HG03521 (cell line): ENCODE data around the gene CD302.
"Not testable (repeated sequence)": the region's sequence is repeated elsewhere in the genome, so short reads cannot be mapped to it uniquely, and the experiment has no call there.

ENCODE experiments used
- ATAC-seq: cut with Tn5 transposase; IDR thresholded peaks from one replicate; pipeline ENCODE4 v1.9.1; 2021; ENCODE audit warnings: mild to moderate bottlenecking, moderate library complexity; ENCODE audit not compliant: unreplicated experiment

Gene CD302

GRCh38 chr2:159755014-159755413, 43.0 kb downstream of the CD302 start:
- ATAC-seq: no peak

GRCh38 chr2:159753797-159754196, 44.2 kb downstream of the CD302 start:
- ATAC-seq: no peak

GRCh38 chr2:159750873-159751272, 47.1 kb downstream of the CD302 start:
- no peak for ATAC-seq

- ATAC-seq: no peak
These were observed 49.9 kb downstream of the CD302 start for GRCh38 chr2:159748089-159748488.

- ATAC-seq: not testable (repeated sequence)
These were observed 52.8 kb downstream of the CD302 start for GRCh38 chr2:159745237-159745636.

- ATAC-seq: no peak
These were observed 53.6 kb downstream of the CD302 start for GRCh38 chr2:159744363-159744762.

- no peak for ATAC-seq
These were observed 55.2 kb downstream of the CD302 start for GRCh38 chr2:159742846-159743245.

GRCh38 chr2:159738509-159739390, 59.3 kb downstream of the CD302 start:
- ATAC-seq: no peak

GRCh38 chr2:159737917-159738296, 60.1 kb downstream of the CD302 start:
- no peak for ATAC-seq

- ATAC-seq: no peak
These were observed 60.6 kb downstream of the CD302 start for GRCh38 chr2:159737292-159737916.

GRCh38 chr2:159736048-159736447, 62.0 kb downstream of the CD302 start:
- ATAC-seq: no peak

GRCh38 chr2:159735648-159736047, 62.4 kb downstream of the CD302 start:
- no peak for ATAC-seq

GRCh38 chr2:159728629-159729028, 69.4 kb downstream of the CD302 start:
- no peak for ATAC-seq

- ATAC-seq: no peak
These were observed 72.3 kb downstream of the CD302 start for GRCh38 chr2:159725713-159726112.

- ATAC-seq: not testable (repeated sequence)
These were observed 73.0 kb downstream of the CD302 start for GRCh38 chr2:159724795-159725572.

- ATAC-seq: no peak
These were observed 75.4 kb downstream of the CD302 start for GRCh38 chr2:159722580-159722979.

- no peak for ATAC-seq
These were observed 77.3 kb downstream of the CD302 start for GRCh38 chr2:159720676-159721075.
